ENCODE measurements around the gene BMPER. TPM values are rescaled to one million over a fixed set of nuclear protein-coding genes. Genes with fewer than 3 reads are reported as not detected.

The BMPER gene
- total and polyA plus RNA-seq, 7 experiments from 2014 or later: 0.37 to 0.81 (median 0.44) TPM; not detected in 4

- Histone ChIP-seq H3K27me3 (ENCODE audit: control insufficient read depth in 2 of 2, insufficient read depth in 2 of 2, low read length in 2 of 2) (no peaks in the 10 kb centered on the region), H3K36me3 (ENCODE audit: control insufficient read depth in 2 of 3, insufficient read depth in 3 of 3, low read length in 3 of 3) (no peaks in the 10 kb centered on the region), H3K4me1 (ENCODE audit: control insufficient read depth in 2 of 2, insufficient read depth in 2 of 2, low read length in 2 of 2) (no peaks in the 10 kb centered on the region), H3K27ac (ENCODE audit: low read depth, low read length) (no peak overlapping the region), H3K4me3 (ENCODE audit: low read length) (no peak overlapping the region), H3K9me3 (ENCODE audit: control insufficient read depth in 2 of 3, low read length in 3 of 3) (no peaks in the 10 kb centered on the region)
- Mint-ChIP-seq H3K4me3 (no peak overlapping the region), H3K4me1 (no peaks in the 10 kb centered on the region), H3K27ac (no peak overlapping the region), H3K27me3 (peaks cover 0 to 6% (median 0%) of the 10 kb centered on the region in 5 donors), H3K36me3 (no peaks in the 10 kb centered on the region), H3K9me3 (peaks cover 0 to 9% (median 0%) of the 10 kb centered on the region in 11 donors)
- ATAC-seq (no peak), DNase-seq (no peak)
- ChIA-PET CTCF (no interaction called here), POLR2A (no interaction called here)
- intact Hi-C loops (cut with micrococcal nuclease): loop anchor here in 1 of 2 donors (5.0 kb wide), 1 partner anchor 1446 kb away; no protein-coding TSS in a partner anchor
Observed at GRCh38 chr7:34091321-34091917, 186.1 kb downstream of the BMPER start.

- CTCF ChIA-PET: no interaction called here
Observed at GRCh38 chr7:34093276-34093675, 187.9 kb downstream of the BMPER start.

GRCh38 chr7:34096198-34096651, 190.9 kb downstream of the BMPER start:
- H3K36me3 ChIP-seq (ENCODE audit: control insufficient read depth in 2 of 3, insufficient read depth in 3 of 3, low read length in 3 of 3): no peaks in the 10 kb centered on the region
- no peak for DNase-seq
- ChIA-PET CTCF (no interaction called here), POLR2A (no interaction called here)
- intact Hi-C loops (cut with micrococcal nuclease): no loop called here
- Mint-ChIP-seq H3K9me3 (peaks cover 0 to 9% (median 3%) of the 10 kb centered on the region in 11 donors), H3K36me3 (no peaks in the 10 kb centered on the region), H3K27ac (no peak overlapping the region), H3K4me1 (no peaks in the 10 kb centered on the region), H3K27me3 (peaks cover 0 to 6% (median 0%) of the 10 kb centered on the region in 5 donors), H3K4me3 (no peak overlapping the region)
- H3K27ac ChIP-seq (ENCODE audit: low read depth, low read length): no peak overlapping the region
- no peak for ATAC-seq
- H3K9me3 ChIP-seq (ENCODE audit: control insufficient read depth in 2 of 3, low read length in 3 of 3): no peaks in the 10 kb centered on the region
- H3K4me3 ChIP-seq (ENCODE audit: low read length): no peak overlapping the region
- no peaks in the 10 kb centered on the region for H3K27me3 ChIP-seq (ENCODE audit: control insufficient read depth in 2 of 2, insufficient read depth in 2 of 2, low read length in 2 of 2)
- no peaks in the 10 kb centered on the region for H3K4me1 ChIP-seq (ENCODE audit: control insufficient read depth in 2 of 2, insufficient read depth in 2 of 2, low read length in 2 of 2)

More at GRCh38 chr7:34093276-34093675, 187.9 kb downstream of the BMPER start:
- Histone ChIP-seq H3K27ac (ENCODE audit: low read depth, low read length) (no peak overlapping the region), H3K27me3 (ENCODE audit: control insufficient read depth in 2 of 2, insufficient read depth in 2 of 2, low read length in 2 of 2) (no peaks in the 10 kb centered on the region), H3K4me3 (ENCODE audit: low read length) (no peak overlapping the region), H3K36me3 (ENCODE audit: control insufficient read depth in 2 of 3, insufficient read depth in 3 of 3, low read length in 3 of 3) (no peaks in the 10 kb centered on the region), H3K9me3 (ENCODE audit: control insufficient read depth in 2 of 3, low read length in 3 of 3) (no peaks in the 10 kb centered on the region), H3K4me1 (ENCODE audit: control insufficient read depth in 2 of 2, insufficient read depth in 2 of 2, low read length in 2 of 2) (no peaks in the 10 kb centered on the region)
- H3K9me3 Mint-ChIP-seq: peaks cover 0 to 9% (median 0%) of the 10 kb centered on the region in 11 donors
- POLR2A ChIA-PET: no interaction called here
- H3K27me3 Mint-ChIP-seq: peaks cover 0 to 6% (median 0%) of the 10 kb centered on the region in 5 donors
- ATAC-seq (no peak), DNase-seq (no peak)
- H3K4me3 Mint-ChIP-seq: no peak overlapping the region
- no peaks in the 10 kb centered on the region for H3K36me3 Mint-ChIP-seq
- intact Hi-C loops (cut with micrococcal nuclease): loop anchor here in 1 of 2 donors (5.0 kb wide), 1 partner anchor 1444 kb away; no protein-coding TSS in a partner anchor
- H3K4me1 Mint-ChIP-seq: no peaks in the 10 kb centered on the region
- no peak overlapping the region for H3K27ac Mint-ChIP-seq

GRCh38 chr7:34096777-34097176, 191.4 kb downstream of the BMPER start:
- Mint-ChIP-seq H3K4me3 (no peak overlapping the region), H3K27ac (no peak overlapping the region), H3K9me3 (peaks cover 0 to 9% (median 3%) of the 10 kb centered on the region in 11 donors), H3K4me1 (no peaks in the 10 kb centered on the region), H3K27me3 (peaks cover 0 to 6% (median 0%) of the 10 kb centered on the region in 5 donors), H3K36me3 (no peaks in the 10 kb centered on the region)
- ChIA-PET POLR2A (no interaction called here), CTCF (no interaction called here)
- no peaks in the 10 kb centered on the region for H3K4me1 ChIP-seq (ENCODE audit: control insufficient read depth in 2 of 2, insufficient read depth in 2 of 2, low read length in 2 of 2)
- H3K4me3 ChIP-seq (ENCODE audit: low read length): no peak overlapping the region
- DNase-seq: no peak
- no peak overlapping the region for H3K27ac ChIP-seq (ENCODE audit: low read depth, low read length)
- ATAC-seq: no peak
- H3K9me3 ChIP-seq (ENCODE audit: control insufficient read depth in 2 of 3, low read length in 3 of 3): no peaks in the 10 kb centered on the region
- no peaks in the 10 kb centered on the region for H3K27me3 ChIP-seq (ENCODE audit: control insufficient read depth in 2 of 2, insufficient read depth in 2 of 2, low read length in 2 of 2)
- intact Hi-C loops (cut with micrococcal nuclease): no loop called here
- H3K36me3 ChIP-seq (ENCODE audit: control insufficient read depth in 2 of 3, insufficient read depth in 3 of 3, low read length in 3 of 3): no peaks in the 10 kb centered on the region

GRCh38 chr7:34100661-34101060, 195.3 kb downstream of the BMPER start:
- H3K4me1 Mint-ChIP-seq: no peaks in the 10 kb centered on the region
- H3K4me3 Mint-ChIP-seq: no peak overlapping the region
- H3K9me3 Mint-ChIP-seq: peaks cover 0 to 18% (median 3%) of the 10 kb centered on the region in 11 donors
- no peaks in the 10 kb centered on the region for H3K36me3 Mint-ChIP-seq
- DNase-seq: no peak
- no peak for ATAC-seq
- Histone ChIP-seq H3K27me3 (ENCODE audit: control insufficient read depth in 2 of 2, insufficient read depth in 2 of 2, low read length in 2 of 2) (no peaks in the 10 kb centered on the region), H3K9me3 (ENCODE audit: control insufficient read depth in 2 of 3, low read length in 3 of 3) (no peaks in the 10 kb centered on the region), H3K4me1 (ENCODE audit: control insufficient read depth in 2 of 2, insufficient read depth in 2 of 2, low read length in 2 of 2) (no peaks in the 10 kb centered on the region), H3K36me3 (ENCODE audit: control insufficient read depth in 2 of 3, insufficient read depth in 3 of 3, low read length in 3 of 3) (no peaks in the 10 kb centered on the region), H3K4me3 (ENCODE audit: low read length) (no peak overlapping the region), H3K27ac (ENCODE audit: low read depth, low read length) (no peak overlapping the region)
- POLR2A ChIA-PET: no interaction called here
- CTCF ChIA-PET: no interaction called here
- intact Hi-C loops (cut with micrococcal nuclease): no loop called here
- peaks cover 0 to 6% (median 0%) of the 10 kb centered on the region in 5 donors for H3K27me3 Mint-ChIP-seq
- H3K27ac Mint-ChIP-seq: no peak overlapping the region

GRCh38 chr7:34104115-34104514, 198.8 kb downstream of the BMPER start:
- intact Hi-C loops (cut with micrococcal nuclease): no loop called here
- peaks cover 0 to 21% (median 4%) of the 10 kb centered on the region in 11 donors for H3K9me3 Mint-ChIP-seq
- DNase-seq (no peak), ATAC-seq (no peak)
- H3K27ac Mint-ChIP-seq: no peak overlapping the region
- ChIA-PET CTCF (no interaction called here), POLR2A (no interaction called here)
- H3K27me3 ChIP-seq (ENCODE audit: control insufficient read depth in 2 of 2, insufficient read depth in 2 of 2, low read length in 2 of 2): no peaks in the 10 kb centered on the region
- no peaks in the 10 kb centered on the region for H3K9me3 ChIP-seq (ENCODE audit: control insufficient read depth in 2 of 3, low read length in 3 of 3)
- H3K4me3 ChIP-seq (ENCODE audit: low read length): no peak overlapping the region
- H3K27me3 Mint-ChIP-seq: peaks cover 0 to 6% (median 0%) of the 10 kb centered on the region in 5 donors
- no peaks in the 10 kb centered on the region for H3K4me1 ChIP-seq (ENCODE audit: control insufficient read depth in 2 of 2, insufficient read depth in 2 of 2, low read length in 2 of 2)
- no peaks in the 10 kb centered on the region for H3K36me3 Mint-ChIP-seq
- no peaks in the 10 kb centered on the region for H3K36me3 ChIP-seq (ENCODE audit: control insufficient read depth in 2 of 3, insufficient read depth in 3 of 3, low read length in 3 of 3)
- H3K4me3 Mint-ChIP-seq: no peak overlapping the region
- H3K27ac ChIP-seq (ENCODE audit: low read depth, low read length): no peak overlapping the region
- no peaks in the 10 kb centered on the region for H3K4me1 Mint-ChIP-seq

GRCh38 chr7:34104992-34105391, 199.7 kb downstream of the BMPER start:
- H3K36me3 Mint-ChIP-seq: no peaks in the 10 kb centered on the region
- POLR2A ChIA-PET: no interaction called here
- Histone ChIP-seq H3K4me3 (ENCODE audit: low read length) (no peak overlapping the region), H3K4me1 (ENCODE audit: control insufficient read depth in 2 of 2, insufficient read depth in 2 of 2, low read length in 2 of 2) (no peaks in the 10 kb centered on the region), H3K9me3 (ENCODE audit: control insufficient read depth in 2 of 3, low read length in 3 of 3) (no peaks in the 10 kb centered on the region), H3K27me3 (ENCODE audit: control insufficient read depth in 2 of 2, insufficient read depth in 2 of 2, low read length in 2 of 2) (no peaks in the 10 kb centered on the region), H3K36me3 (ENCODE audit: control insufficient read depth in 2 of 3, insufficient read depth in 3 of 3, low read length in 3 of 3) (no peaks in the 10 kb centered on the region), H3K27ac (ENCODE audit: low read depth, low read length) (no peak overlapping the region)
- no peaks in the 10 kb centered on the region for H3K4me1 Mint-ChIP-seq
- H3K27me3 Mint-ChIP-seq: peaks cover 0 to 6% (median 0%) of the 10 kb centered on the region in 5 donors
- H3K4me3 Mint-ChIP-seq: no peak overlapping the region
- CTCF ChIA-PET: no interaction called here
- ATAC-seq: no peak
- peaks cover 0 to 21% (median 4%) of the 10 kb centered on the region in 11 donors for H3K9me3 Mint-ChIP-seq
- no peak for DNase-seq
- H3K27ac Mint-ChIP-seq: no peak overlapping the region
- intact Hi-C loops (cut with micrococcal nuclease): no loop called here

All from naive thymus-derived CD4-positive, alpha-beta T cell (primary cell).